Lung (tissue), 12 donors: ENCODE results near the gene XPC. TPM values are rescaled to one million over a fixed set of nuclear protein-coding genes. Genes with fewer than 3 reads are reported as not detected.

Source experiments
- ATAC-seq: fragments of 200-7000 bp; cut with Tn5 transposase; one replicate; pipeline ENCODE4 v1.9.1; 2020; ENCODE audit warnings: moderate number of reproducible peaks; ENCODE audit not compliant: insufficient read depth, low FRiP score
- DNase-seq, 3 donors: peaks; one replicate each; pipeline ENCODE4 v3.0.0-alpha.2; 2013 to 2017
- H3K27ac ChIP-seq, 2 donors: one replicate each; pipeline ENCODE4 v1.5.1; 2013; ENCODE audit warnings: mild to moderate bottlenecking in 2 of 2, moderate library complexity in 2 of 2, control low read depth in 1 of 2, inconsistent platforms in 1 of 2, low read depth in 1 of 2, low read length in 1 of 2
- H3K27me3 ChIP-seq, 3 donors: one replicate each; pipeline ENCODE4 v1.5.1; 2013; ENCODE audit warnings: low read length in 2 of 3; ENCODE audit not compliant: control insufficient read depth in 3 of 3, insufficient read depth in 3 of 3
- H3K36me3 ChIP-seq, 4 donors: one replicate each; pipeline ENCODE4 v1.5.1; 2013; ENCODE audit warnings: low read length in 4 of 4, mild to moderate bottlenecking in 1 of 4, moderate library complexity in 1 of 4; ENCODE audit not compliant: control insufficient read depth in 4 of 4, insufficient read depth in 4 of 4
- H3K4me1 ChIP-seq, 5 donors: one replicate each; pipeline ENCODE4 v1.5.1; 2013; ENCODE audit warnings: low read length in 5 of 5, mild to moderate bottlenecking in 2 of 5, moderate library complexity in 1 of 5; ENCODE audit not compliant: control insufficient read depth in 5 of 5, insufficient read depth in 5 of 5
- H3K4me3 ChIP-seq: one replicate; pipeline ENCODE4 v1.5.1; 2013; ENCODE audit warnings: mild to moderate bottlenecking, control low read depth, moderate library complexity
- H3K9ac ChIP-seq, 2 donors: one replicate each; pipeline ENCODE4 v1.5.1; 2013; ENCODE audit warnings: low read length in 2 of 2, control low read depth in 1 of 2; ENCODE audit not compliant: insufficient read depth in 1 of 2
- H3K9me3 ChIP-seq, 4 donors: one replicate each; pipeline ENCODE4 v1.5.1; 2013; ENCODE audit warnings: low read length in 3 of 4, mild to moderate bottlenecking in 1 of 4, moderate library complexity in 1 of 4; ENCODE audit not compliant: control insufficient read depth in 4 of 4, insufficient read depth in 3 of 4
- WGBS, 2 donors: extraction: QIAGEN DNeasy Blood & Tissue Kit; methylation state at CpG; one replicate each; pipeline ENCODE4 v1.1.7; 2013; 5-methylcytosine and 5-hydroxymethylcytosine counted together
- polyA plus RNA-seq, 2 donors: library from polyadenylated mRNA; stranded (reverse); fragments of 200-250 nt; gene quantifications; one replicate each; pipeline ENCODE4 v1.2.1, GENCODE V29; 2013
- total RNA-seq, 2 donors: library from RNA; depleted of rRNA in 1 of 2; stranded (reverse); fragments of >200 nt in 1 of 2; gene quantifications; one replicate each; pipeline ENCODE4 v1.2.1, GENCODE V29; 2014 to 2021
- TF ChIP-seq, protein P1 (sequence below): IDR thresholded peaks from 2 replicates; pipeline ENCODE4 v1.5.1; 2012; ENCODE audit warnings: mild to moderate bottlenecking; ENCODE audit errors: control extremely low read depth, extremely low read depth
- donor health status: control.
- donor health status: control.
- donor health status: Bipolar disorder and iron deficiency.
- donor health status: healthy.
- donor health status: DM: yes; HTN: yes; CAD: no.

Gene XPC
- total and polyA plus RNA-seq, 4 donors: 16.4 to 31.9 (median 23.7) TPM

GRCh38 chr3:14137445-14137844 is 41.0 kb downstream of the XPC start:
- H3K36me3 ChIP-seq: peaks cover 18 to 83% (median 47%) of the 10 kb centered on the region in 4 donors
- TF ChIP-seq, protein P1, sequence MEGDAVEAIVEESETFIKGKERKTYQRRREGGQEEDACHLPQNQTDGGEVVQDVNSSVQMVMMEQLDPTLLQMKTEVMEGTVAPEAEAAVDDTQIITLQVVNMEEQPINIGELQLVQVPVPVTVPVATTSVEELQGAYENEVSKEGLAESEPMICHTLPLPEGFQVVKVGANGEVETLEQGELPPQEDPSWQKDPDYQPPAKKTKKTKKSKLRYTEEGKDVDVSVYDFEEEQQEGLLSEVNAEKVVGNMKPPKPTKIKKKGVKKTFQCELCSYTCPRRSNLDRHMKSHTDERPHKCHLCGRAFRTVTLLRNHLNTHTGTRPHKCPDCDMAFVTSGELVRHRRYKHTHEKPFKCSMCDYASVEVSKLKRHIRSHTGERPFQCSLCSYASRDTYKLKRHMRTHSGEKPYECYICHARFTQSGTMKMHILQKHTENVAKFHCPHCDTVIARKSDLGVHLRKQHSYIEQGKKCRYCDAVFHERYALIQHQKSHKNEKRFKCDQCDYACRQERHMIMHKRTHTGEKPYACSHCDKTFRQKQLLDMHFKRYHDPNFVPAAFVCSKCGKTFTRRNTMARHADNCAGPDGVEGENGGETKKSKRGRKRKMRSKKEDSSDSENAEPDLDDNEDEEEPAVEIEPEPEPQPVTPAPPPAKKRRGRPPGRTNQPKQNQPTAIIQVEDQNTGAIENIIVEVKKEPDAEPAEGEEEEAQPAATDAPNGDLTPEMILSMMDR: no peak
- H3K4me1 ChIP-seq: peaks cover 0 to 6% (median 0%) of the 10 kb centered on the region in 5 donors
- ATAC-seq (no peak), DNase-seq (no peak)
- H3K4me3 ChIP-seq: no peak overlapping the region
- no peaks in the 10 kb centered on the region for H3K9me3 ChIP-seq
- no peaks in the 10 kb centered on the region for H3K27me3 ChIP-seq
- peak overlapping the region in 1 of 2 donors; percentile 7 for H3K27ac ChIP-seq
- no peak overlapping the region for H3K9ac ChIP-seq
- 79 to 91% methylated on average over 3 of the region's 3 CpGs for WGBS, 2 donors

GRCh38 chr3:14137004-14137403 is 41.4 kb downstream of the XPC start:
- H3K4me1 ChIP-seq: peaks cover 0 to 4% (median 0%) of the 10 kb centered on the region in 5 donors
- peaks cover 22 to 85% (median 46%) of the 10 kb centered on the region in 4 donors for H3K36me3 ChIP-seq
- no peak for ATAC-seq
- peak overlapping the region; percentile 5 to 7 for H3K27ac ChIP-seq
- H3K9me3 ChIP-seq: no peaks in the 10 kb centered on the region
- H3K27me3 ChIP-seq: no peaks in the 10 kb centered on the region
- WGBS, 2 donors: 84 to 95% methylated on average over 3 of the region's 3 CpGs
- H3K4me3 ChIP-seq: no peak overlapping the region
- no peak overlapping the region for H3K9ac ChIP-seq
- DNase-seq: no peak
- TF ChIP-seq, protein P1: no peak

DNA sequence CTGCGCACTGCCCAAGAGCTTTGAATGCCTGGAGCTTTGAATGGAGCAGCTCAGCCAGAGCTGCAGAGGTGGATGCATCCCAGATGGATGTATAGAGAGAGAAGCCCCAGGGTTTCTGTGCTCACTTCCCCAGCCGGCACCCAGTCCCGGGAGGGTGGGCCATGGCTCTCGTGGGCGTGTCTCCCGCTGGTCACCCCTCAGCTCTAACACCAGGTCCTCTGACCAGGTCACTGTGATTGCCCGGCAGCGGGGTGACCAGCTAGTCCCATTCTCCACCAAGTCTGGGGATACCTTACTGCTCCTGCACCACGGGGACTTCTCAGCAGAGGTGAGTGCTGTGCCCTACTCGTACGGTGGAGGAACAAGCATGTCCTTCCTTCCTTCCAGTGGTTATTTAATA is 42.8 kb downstream of the XPC start:
- Histone ChIP-seq H3K27me3 (no peaks in the 10 kb centered on the region), H3K4me3 (no peak overlapping the region), H3K9ac (no peak overlapping the region), H3K27ac (no peak overlapping the region), H3K4me1 (peaks cover 0 to under 1% (median 0%) of the 10 kb centered on the region in 5 donors), H3K9me3 (no peaks in the 10 kb centered on the region), H3K36me3 (peaks cover 36 to 90% (median 53%) of the 10 kb centered on the region in 4 donors)
- DNase-seq (no peak), ATAC-seq (no peak)
- WGBS, 2 donors: 90 to 95% methylated on average over 11 of the region's 11 CpGs
- TF ChIP-seq, protein P1: no peak

GRCh38 chr3:14134291-14134690 is 44.1 kb downstream of the XPC start:
- Histone ChIP-seq H3K9ac (no peak overlapping the region), H3K27ac (no peak overlapping the region), H3K9me3 (no peaks in the 10 kb centered on the region), H3K27me3 (no peaks in the 10 kb centered on the region), H3K4me3 (no peak overlapping the region), H3K36me3 (peaks cover 44 to 88% (median 57%) of the 10 kb centered on the region in 4 donors), H3K4me1 (peaks cover 0 to 4% (median 0%) of the 10 kb centered on the region in 5 donors)
- WGBS, 2 donors: 88 to 92% methylated on average over 6 of the region's 6 CpGs
- TF ChIP-seq, protein P1: no peak
- ATAC-seq (no peak), DNase-seq (no peak)
